Stomach (tissue), 9 donors: ENCODE results near the gene NLN. TPM values are rescaled to one million over a fixed set of nuclear protein-coding genes. Genes with fewer than 3 reads are reported as not detected.
"Not testable (repeated sequence)": the region's sequence is repeated elsewhere in the genome, so short reads cannot be mapped to it uniquely, and the experiment has no call there.

Experiments
- DNase-seq, 2 donors: peaks; one replicate each; pipeline versions ENCODE4 v3.0.0 to v3.0.0-alpha.2; 2013 to 2019
- H3K27ac ChIP-seq, 5 donors: fragments of 200-600 bp in 4 of 5; sonication (generic) in 4 of 5; one replicate each; pipeline ENCODE4 v1.5.1; 2013 to 2019; ENCODE audit warnings: mild to moderate bottlenecking in 1 of 5, moderate library complexity in 1 of 5
- H3K27me3 ChIP-seq, 3 donors: fragments of 200-600 bp; sonication (generic); one replicate each; pipeline ENCODE4 v1.5.1; 2017 to 2019; ENCODE audit warnings: mixed run types in 1 of 3
- H3K36me3 ChIP-seq, 4 donors: fragments of 200-600 bp; sonication (generic); 1 replicate in 3 of 4; 2 replicates in 1 of 4; pipeline ENCODE4 v1.5.1; 2016 to 2019
- H3K4me1 ChIP-seq, 4 donors: fragments of 200-600 bp; sonication (generic); one replicate each; pipeline ENCODE4 v1.5.1; 2016 to 2019
- H3K4me3 ChIP-seq, 4 donors: fragments of 200-600 bp; sonication (generic) in 3 of 4; one replicate each; pipeline ENCODE4 v1.5.1; 2016 to 2019; ENCODE audit warnings: mild to moderate bottlenecking in 1 of 4
- H3K9me3 ChIP-seq, 4 donors: fragments of 200-600 bp; sonication (generic); one replicate each; pipeline ENCODE4 v1.5.1; 2016 to 2019
- CTCF ChIP-seq, 7 experiments: fragments of 450-650 bp in 4 of 7; fragments of 200-600 bp in 3 of 7; sonication (generic) in 3 of 7; IDR thresholded peaks; one replicate each; pipeline ENCODE4 v1.5.1; 2016 to 2019; ENCODE audit warnings: antibody characterized with exemption in 7 of 7, control low read depth in 2 of 7, mild to moderate bottlenecking in 1 of 7
- EP300 ChIP-seq: sonication (generic); formaldehyde crosslinking; IDR thresholded peaks from one replicate; pipeline ENCODE4 v1.6.1; 2017; ENCODE audit warnings: antibody characterized with exemption
- POLR2A ChIP-seq, 4 donors: fragments of 450-650 bp; IDR thresholded peaks; one replicate each; pipeline ENCODE4 v1.6.1; 2016; ENCODE audit warnings: antibody characterized with exemption in 4 of 4, control low read depth in 2 of 4, mild to moderate bottlenecking in 1 of 4, moderate library complexity in 1 of 4
- POLR2AphosphoS5 ChIP-seq, 3 donors: sonication (generic); formaldehyde crosslinking; IDR thresholded peaks; one replicate each; pipeline ENCODE4 v1.6.1; 2016; ENCODE audit warnings: antibody characterized with exemption in 3 of 3
- WGBS, 5 donors: extraction: QIAGEN DNeasy Blood & Tissue Kit in 3 of 5; methylation state at CpG; one replicate each; pipeline versions ENCODE4 v1.1.5 to v1.1.7; 2013 to 2018; 5-methylcytosine and 5-hydroxymethylcytosine counted together
- intact Hi-C: fragments of 100-400 bp; cut with DNase I; formaldehyde crosslinking; loops from one replicate; pipeline ENCODE4 v1.15.1; 2023; ENCODE audit warnings: low total_unique reads
- polyA plus RNA-seq, 3 donors: library from polyadenylated mRNA; stranded (reverse); fragments of 200-250 nt; gene quantifications; one replicate each; pipeline ENCODE4 v1.2.3, GENCODE V29; 2013
- total RNA-seq, 5 donors: library from RNA; depleted of rRNA; stranded (reverse); fragments of >200 nt; gene quantifications; one replicate each; pipeline versions ENCODE4 v1.1.0 to v1.2.3, GENCODE V29; 2014 to 2016
- donor health status: healthy with polysubstance abuse.
- donor health status: Bipolar disorder and iron deficiency.
- donor health status: healthy.

The NLN gene
- total and polyA plus RNA-seq, 8 donors, result 0.58 to 27.5 (median 9.3) TPM

DNA sequence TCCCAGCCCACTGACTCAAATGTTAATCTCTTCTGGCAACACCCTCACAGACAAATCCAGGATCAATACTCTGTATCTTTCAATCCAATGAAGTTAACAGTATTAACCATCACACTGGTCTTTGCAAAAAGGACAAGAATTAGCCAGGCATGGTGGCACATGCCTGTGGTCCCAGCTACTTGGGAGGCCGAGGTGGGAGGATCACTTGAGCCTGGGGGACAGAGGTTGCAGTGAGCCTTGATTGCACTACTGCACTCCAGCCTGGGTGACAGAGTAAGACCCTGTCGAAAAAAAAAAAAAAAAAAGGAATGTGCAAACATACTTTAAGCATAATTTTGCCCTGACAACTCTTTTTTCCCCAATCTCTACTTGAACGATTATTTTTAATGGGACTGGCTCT is 146.5 kb downstream of the NLN start:
- intact Hi-C loops, result no loop called here
- Histone ChIP-seq H3K4me1 (peaks cover 0 to 5% (median 0%) of the 10 kb centered on the region in 4 donors), H3K36me3 (no peaks in the 10 kb centered on the region), H3K27ac (no peak overlapping the region), H3K27me3 (no peaks in the 10 kb centered on the region), H3K4me3 (no peak overlapping the region), H3K9me3 (no peaks in the 10 kb centered on the region)
- TF ChIP-seq POLR2AphosphoS5 (IDR thresholded peaks at IDR 0.05) (no peak), POLR2A (IDR thresholded peaks at IDR 0.05) (no peak), CTCF (IDR thresholded peaks at IDR 0.05) (no peak)
- 63 to 80% (median 72%) methylated on average over 3 of the region's 3 CpGs for WGBS, 5 donors
- no peak for DNase-seq

- no peaks in the 10 kb centered on the region for H3K27me3 ChIP-seq
- DNase-seq, result no peak
- no peaks in the 10 kb centered on the region for H3K36me3 ChIP-seq
- H3K9me3 ChIP-seq, result no peaks in the 10 kb centered on the region
- intact Hi-C loops, result no loop called here
- H3K4me1 ChIP-seq, result peaks cover 0 to 5% (median 0%) of the 10 kb centered on the region in 4 donors
- no peak overlapping the region for H3K27ac ChIP-seq
- TF ChIP-seq CTCF (IDR thresholded peaks at IDR 0.05) (no peak), POLR2A (IDR thresholded peaks at IDR 0.05) (no peak), EP300 (no peak), POLR2AphosphoS5 (IDR thresholded peaks at IDR 0.05) (no peak)
- no peak overlapping the region for H3K4me3 ChIP-seq
- WGBS, 5 donors, result 70 to 84% (median 71%) methylated on average over 5 of the region's 5 CpGs
Observed at GRCh38 chr5:65871182-65871581, 149.2 kb downstream of the NLN start.

GRCh38 chr5:65871776-65872175 is 149.8 kb downstream of the NLN start:
- H3K36me3 ChIP-seq, H3K27ac ChIP-seq, H3K9me3 ChIP-seq, intact Hi-C loops, H3K4me3 ChIP-seq, DNase-seq, H3K27me3 ChIP-seq, H3K4me1 ChIP-seq: not testable (repeated sequence)
- 78 to 93% (median 84%) methylated on average over 5 of the region's 5 CpGs for WGBS, 5 donors

DNA sequence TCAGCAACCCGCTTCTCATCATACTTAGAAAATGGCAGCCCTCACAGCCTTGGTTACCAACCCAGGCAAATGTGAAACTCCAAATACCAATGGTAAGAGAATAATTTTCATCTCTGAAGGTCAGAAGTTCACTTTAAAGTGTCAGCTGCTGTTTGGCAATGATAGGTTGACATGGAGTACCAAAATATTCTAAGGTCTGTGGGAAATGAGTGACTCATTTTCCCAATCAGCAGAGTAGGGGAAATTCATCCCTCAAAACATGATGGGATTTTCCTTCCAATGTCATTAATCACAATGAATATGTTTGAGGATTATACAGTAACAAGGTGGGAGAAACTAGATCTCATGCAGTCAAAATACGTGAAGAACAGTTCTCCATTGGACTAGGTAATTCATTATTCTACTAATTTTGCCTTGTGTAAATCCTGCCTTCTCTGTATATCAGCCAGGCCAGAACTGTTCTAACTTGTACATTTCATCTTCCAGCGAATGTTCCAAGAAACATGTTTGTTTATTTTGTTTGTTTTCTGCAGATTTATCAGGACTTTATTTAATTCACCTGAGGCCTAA is 151.3 kb downstream of the NLN start:
- H3K9me3 ChIP-seq, result peaks cover 0 to 2% (median 0%) of the 10 kb centered on the region in 4 donors
- no peaks in the 10 kb centered on the region for H3K36me3 ChIP-seq
- no peak for DNase-seq
- peaks cover 0 to 5% (median 0%) of the 10 kb centered on the region in 4 donors for H3K4me1 ChIP-seq
- no peak overlapping the region for H3K27ac ChIP-seq
- no peaks in the 10 kb centered on the region for H3K27me3 ChIP-seq
- 67 to 77% (median 71%) methylated on average over 3 of the region's 3 CpGs for WGBS, 5 donors
- intact Hi-C loops, result no loop called here
- H3K4me3 ChIP-seq, result no peak overlapping the region
- TF ChIP-seq EP300, result no peak
- TF ChIP-seq POLR2A (IDR thresholded peaks at IDR 0.05), result no peak
- TF ChIP-seq POLR2AphosphoS5 (IDR thresholded peaks at IDR 0.05), result no peak
- TF ChIP-seq CTCF (IDR thresholded peaks at IDR 0.05), result no peak

DNA sequence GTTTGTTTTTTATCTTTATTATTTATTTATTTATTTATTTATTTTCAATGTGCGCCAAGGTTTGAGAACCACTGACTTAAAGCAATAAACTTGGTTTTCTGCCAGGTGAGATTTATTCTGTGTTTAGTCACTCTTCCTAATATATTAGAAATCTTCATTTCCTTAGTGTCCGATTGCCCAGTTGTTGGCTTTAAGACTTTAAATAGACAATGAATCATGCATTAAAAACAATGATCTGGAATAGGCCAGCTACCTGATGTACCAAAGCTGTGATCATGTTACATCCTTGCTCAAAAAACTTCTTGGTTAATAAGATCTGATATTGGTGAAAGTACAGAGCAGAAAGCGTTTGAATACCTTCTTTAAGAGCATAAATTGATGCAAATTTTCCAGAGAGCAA is 152.2 kb downstream of the NLN start:
- 83 to 85% (median 85%) methylated on average over 3 of the region's 3 CpGs for WGBS, 5 donors
- intact Hi-C loops, result no loop called here
- no peaks in the 10 kb centered on the region for H3K27me3 ChIP-seq

More for the DNA sequence above, 152.2 kb downstream of the NLN start:
- no peaks in the 10 kb centered on the region for H3K36me3 ChIP-seq
- no peak overlapping the region for H3K4me3 ChIP-seq
- H3K27ac ChIP-seq, result no peak overlapping the region
- TF ChIP-seq CTCF (IDR thresholded peaks at IDR 0.05), result no peak
- TF ChIP-seq POLR2AphosphoS5 (IDR thresholded peaks at IDR 0.05), result no peak
- TF ChIP-seq EP300, result no peak
- TF ChIP-seq POLR2A (IDR thresholded peaks at IDR 0.05), result no peak
- H3K9me3 ChIP-seq, result peaks cover 0 to 6% (median 0%) of the 10 kb centered on the region in 4 donors
- H3K4me1 ChIP-seq, result peaks cover 0 to 5% (median 0%) of the 10 kb centered on the region in 4 donors
- DNase-seq, result no peak
